Cerebellar cortex (tissue), 1 donor: ENCODE data around the gene TRAIP.
"Not testable (repeated sequence)": the region's sequence is repeated elsewhere in the genome, so short reads cannot be mapped to it uniquely, and the experiment has no call there.

Experiments used
- DNase-seq: peaks from one replicate; pipeline ENCODE4 v3.0.0-alpha.2; 2015; ENCODE audit warnings: low spot score

TRAIP gene

GRCh38 chr3:49791571-49791970 is 64.8 kb downstream of the TRAIP start:
- DNase-seq: no peak

- no peak for DNase-seq
Measured at GRCh38 chr3:49790626-49791411, 65.5 kb downstream of the TRAIP start.

- DNase-seq: no peak
Measured at GRCh38 chr3:49788056-49788455, 68.3 kb downstream of the TRAIP start.

DNA sequence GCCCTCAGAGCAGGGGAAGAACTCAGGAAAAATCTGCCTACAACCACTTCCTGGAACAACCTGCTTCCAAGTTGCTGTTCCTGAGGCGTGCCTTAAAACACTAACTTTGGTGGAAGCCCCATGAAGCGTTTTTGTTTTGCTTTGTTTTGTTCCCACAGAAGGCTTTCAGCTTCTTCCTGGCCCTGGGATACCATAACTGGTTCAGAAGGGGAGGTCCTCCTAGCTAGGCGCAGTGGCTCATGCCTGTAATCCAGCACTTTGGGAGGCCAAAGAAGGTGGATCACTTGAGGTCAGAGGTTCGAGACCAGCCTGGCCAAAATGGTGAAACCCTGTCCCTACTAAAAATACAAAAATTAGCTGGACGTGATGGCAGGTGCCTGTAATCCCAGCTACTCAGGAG is 68.8 kb downstream of the TRAIP start:
- no peak for DNase-seq

- DNase-seq: no peak
Measured at GRCh38 chr3:49787182-49787464, 69.2 kb downstream of the TRAIP start.

- peak; percentile 100 for DNase-seq
Measured at GRCh38 chr3:49786357-49787181, 69.8 kb downstream of the TRAIP start, which contains the start of gene IP6K1. Gene IP6K1, minus strand, starts transcription at chr3:49786542. Its CDS starts 38,502 bp downstream, at chr3:49748040.

DNA sequence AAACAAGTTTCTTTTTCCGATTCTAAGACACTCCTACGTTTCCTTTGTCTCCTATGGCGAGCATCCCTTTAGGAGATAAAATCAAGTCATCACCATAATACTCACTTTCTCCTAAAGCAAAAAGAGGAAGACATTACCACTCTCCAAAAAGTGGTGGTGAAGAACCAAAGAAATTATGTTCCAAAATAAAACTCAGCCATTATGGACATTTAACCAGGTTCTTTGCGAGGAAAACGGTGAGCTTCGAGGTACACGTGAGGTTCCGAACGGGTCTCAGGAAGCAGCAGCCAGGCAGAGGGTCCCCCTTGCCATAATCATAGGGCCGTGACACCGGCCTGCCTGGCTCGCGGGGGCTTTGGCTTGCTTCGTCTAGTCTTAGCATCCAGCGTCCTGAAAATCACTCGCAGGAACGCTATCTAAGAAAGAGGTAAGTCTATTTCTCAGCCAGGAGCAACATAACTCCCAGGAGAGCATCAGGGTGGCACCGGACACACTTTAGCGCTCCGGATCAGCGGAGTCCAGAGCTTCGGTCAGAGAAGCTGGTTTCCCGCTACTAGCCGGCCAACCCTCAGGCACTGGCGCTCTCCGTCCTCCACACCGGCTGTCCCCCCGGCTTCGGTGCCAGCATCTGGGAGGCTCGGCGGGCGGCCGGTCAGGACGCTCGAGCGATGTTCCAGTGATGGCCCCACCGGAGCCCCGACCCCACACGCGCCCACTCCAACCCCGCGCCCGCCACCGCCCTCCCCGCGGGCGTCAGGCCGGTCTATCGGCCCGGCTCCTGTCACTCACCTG is 70.6 kb downstream of the TRAIP start:
- peak; percentile 49 for DNase-seq

DNA sequence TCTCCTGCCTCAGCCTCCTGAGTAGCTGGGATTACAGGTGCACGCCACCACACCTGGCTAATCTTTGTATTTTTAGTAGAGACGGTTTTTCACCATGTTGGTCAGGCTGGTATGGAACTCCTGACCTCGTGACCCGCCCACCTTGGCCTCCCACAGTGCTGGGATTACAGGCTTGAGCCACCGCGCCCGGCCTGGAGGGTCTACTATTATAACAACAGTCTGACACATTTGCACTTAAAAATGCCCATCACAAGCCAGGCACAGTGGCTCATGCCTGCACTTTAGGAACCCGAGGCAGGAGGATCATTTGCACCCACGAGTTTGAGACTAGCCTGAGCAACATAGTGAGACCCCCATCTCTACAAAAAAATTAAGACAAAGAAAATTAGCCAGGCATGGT is 74.1 kb downstream of the TRAIP start:
- DNase-seq: not testable (repeated sequence)

GRCh38 chr3:49781415-49782199 is 74.8 kb downstream of the TRAIP start:
- DNase-seq: no peak

GRCh38 chr3:49780975-49781365 is 75.4 kb downstream of the TRAIP start:
- DNase-seq: not testable (repeated sequence)

GRCh38 chr3:49780080-49780974 is 76.0 kb downstream of the TRAIP start:
- DNase-seq: no peak

GRCh38 chr3:49779358-49780079 is 76.8 kb downstream of the TRAIP start:
- DNase-seq: no peak
